HepG2 (cell line): ENCODE results near the gene PLEKHG4B. TPM values are rescaled to one million over a fixed set of nuclear protein-coding genes. Genes with fewer than 3 reads are reported as not detected.

Source experiments
- ATAC-seq: fragments of 200-7000 bp; cut with Tn5 transposase; 3 replicates; pipeline ENCODE4 v1.9.1; 2020; ENCODE audit warnings: mild to moderate bottlenecking, moderate library complexity
- BruUV-seq: library from RNA; stranded (reverse); fragments of 400-500 nt; replicated peaks from 2 replicates; lab custom pipeline; 2021; lab: Mats Ljungman, UMichigan
- CTCF ChIA-PET: fragments of 300-600 bp; formaldehyde crosslinking; extraction: SDS; loops from one replicate; lab custom pipeline; 2021; ENCODE audit warnings: low total read pairs, inconsistent platforms, low intra/inter-chr PET ratio; lab: Yijun Ruan, JAX
- POLR2A ChIA-PET: fragments of 350-600 bp; sonication (Branson Sonifier 250); formaldehyde crosslinking; loops from one replicate; lab custom pipeline; 2020; ENCODE audit warnings: antibody characterized with exemption, inconsistent platforms; lab: Yijun Ruan, JAX
- DNase-seq: peaks from one replicate; pipeline ENCODE4 v3.0.0-alpha.2; 2015; ENCODE audit warnings: low spot score
- FAIRE-seq: peaks from 3 replicates; lab custom pipeline; 2011; peaks lifted over from hg19 to GRCh38; lab: Jason Lieb, UNC
- H2AFZ ChIP-seq: one replicate; pipeline ENCODE4 v1.6.1; 2011; ENCODE audit warnings: low read length, inconsistent platforms
- H3K27ac ChIP-seq: fragments of 300-600 bp; 3 replicates; pipeline ENCODE4 v1.8.0; 2011; ENCODE audit warnings: mixed run types, mild to moderate bottlenecking, mixed read lengths, low read length, inconsistent platforms; ENCODE audit not compliant: insufficient read depth; ENCODE audit errors: extremely low read length
- H3K27me3 ChIP-seq, 2 experiments: fragments of 200-600 bp in 1 of 2; 2 replicates in 1 of 2; 3 replicates in 1 of 2; pipeline versions ENCODE4 v1.6.0 to v1.8.0; 2011; ENCODE audit warnings: low read length in 2 of 2, mild to moderate bottlenecking in 2 of 2, moderate library complexity in 2 of 2, inconsistent platforms in 1 of 2; ENCODE audit not compliant: insufficient read depth in 2 of 2, control insufficient read depth in 1 of 2
- H3K36me3 ChIP-seq, 2 experiments: fragments of 200-600 bp in 1 of 2; replicated peaks in 1 of 2; 2 replicates in 1 of 2; 3 replicates in 1 of 2; pipeline versions ENCODE4 v1.5.1 to v1.8.0; 2011; ENCODE audit warnings: low read length in 2 of 2, inconsistent platforms in 1 of 2; ENCODE audit not compliant: insufficient read depth in 2 of 2, control insufficient read depth in 1 of 2
- H3K4me1 ChIP-seq: 2 replicates; pipeline ENCODE4 v1.5.1; 2012; ENCODE audit warnings: low read length, inconsistent platforms; ENCODE audit not compliant: insufficient read depth
- H3K4me2 ChIP-seq: 2 replicates; pipeline ENCODE4 v1.6.0; 2011; ENCODE audit warnings: low read depth, low read length, inconsistent platforms
- H3K4me3 ChIP-seq, 3 experiments: fragments of 200-600 bp in 1 of 3; sonication (generic), shearing (Covaris generic) in 1 of 3; replicated peaks in 1 of 3; 2 replicates each; pipeline ENCODE4 v1.5.1; 2011 to 2016; ENCODE audit warnings: low read length in 3 of 3, inconsistent platforms in 2 of 3, low read depth in 2 of 3, mild to moderate bottlenecking in 2 of 3, control low read depth in 1 of 3, mixed read lengths in 1 of 3; ENCODE audit not compliant: insufficient read depth in 1 of 3
- H3K79me2 ChIP-seq: one replicate; pipeline ENCODE4 v1.6.1; 2011; ENCODE audit warnings: low read length, inconsistent platforms; ENCODE audit not compliant: insufficient read depth
- H3K9ac ChIP-seq: 2 replicates; pipeline ENCODE4 v1.6.0; 2011; ENCODE audit warnings: mild to moderate bottlenecking, low read depth, low read length, inconsistent platforms; ENCODE audit not compliant: insufficient read depth
- H3K9me3 ChIP-seq: 2 replicates; pipeline ENCODE4 v1.5.1; 2012; ENCODE audit warnings: mild to moderate bottlenecking, low read length
- H4K20me1 ChIP-seq: 2 replicates; pipeline ENCODE4 v1.6.0; 2011; ENCODE audit warnings: inconsistent platforms, mild to moderate bottlenecking, low read length, moderate library complexity; ENCODE audit not compliant: insufficient read depth
- GATAD1 ChIP-seq: IDR thresholded peaks from 2 replicates; pipeline ENCODE4 v1.6.1; 2016; ENCODE audit warnings: missing genetic modification reagents, missing compliant biosample characterization
- KIAA2018 ChIP-seq: sonication (generic); formaldehyde crosslinking; IDR thresholded peaks from 2 replicates; pipeline ENCODE4 v1.5.0; 2020; ENCODE audit warnings: mild to moderate bottlenecking, missing genetic modification reagents, borderline replicate concordance
- NFKB2 ChIP-seq: sonication (generic); formaldehyde crosslinking; IDR thresholded peaks from 2 replicates; pipeline ENCODE4 v1.4.0; 2020; ENCODE audit warnings: missing genetic modification reagents, borderline replicate concordance
- TAF15 ChIP-seq: fragments of 200-400 bp; formaldehyde crosslinking; IDR thresholded peaks from one replicate; pipeline ENCODE4 v1.6.1; 2018; ENCODE audit warnings: mild to moderate bottlenecking, low read depth, low read length; ENCODE audit not compliant: poor library complexity, severe bottlenecking
- TCF7L2 ChIP-seq: IDR thresholded peaks from 2 replicates; pipeline ENCODE4 v1.6.1; 2011; ENCODE audit warnings: mild to moderate bottlenecking, low read depth, low read length, moderate library complexity
- ZNF503 ChIP-seq: sonication (generic); formaldehyde crosslinking; IDR thresholded peaks from 2 replicates; pipeline ENCODE4 v1.4.0; 2020; ENCODE audit warnings: missing genetic modification reagents
- ZNF839 ChIP-seq: sonication (generic); formaldehyde crosslinking; IDR thresholded peaks from 2 replicates; pipeline ENCODE4 v1.4.0; 2020; ENCODE audit warnings: missing genetic modification reagents, mild to moderate bottlenecking, borderline replicate concordance
- WGBS: methylation state at CpG from one replicate; pipeline ENCODE4 v1.1.6; 2017; ENCODE audit warnings: low lambda C conversion rate; 5-methylcytosine and 5-hydroxymethylcytosine counted together
- in situ Hi-C: cut with HindIII; loops from 2 replicates; pipeline ENCODE4 v1.10.0; 2017; ENCODE audit warnings: low pct_unique_long_range_greater_than_20kb; ENCODE audit not compliant: extremely low pct_ligation_motif_present
- intact Hi-C: fragments of 100-400 bp; cut with micrococcal nuclease; formaldehyde crosslinking; loops from one replicate; pipeline ENCODE4 v1.10.0; 2022; ENCODE audit not compliant: unreplicated experiment
- polyA plus RNA-seq, 8 experiments: library from polyadenylated mRNA; depleted of rRNA in 3 of 8; stranded (reverse) in 7 of 8; unstranded in 1 of 8; fragments of >200 nt; fragmentation: Illumina TruSeq in 4 of 8; extraction: Trizol in 4 of 8; gene quantifications; 2 replicates each; pipeline versions ENCODE4 v1.2.1 to v1.2.3, GENCODE V29; 2011 to 2016; ENCODE audit warnings: low read depth in 4 of 8, missing spikeins in 1 of 8, mixed read lengths in 1 of 8; ENCODE audit not compliant: insufficient read depth in 1 of 8
- total RNA-seq, 5 experiments: library from RNA; depleted of rRNA; stranded (reverse); fragments of >200 nt; fragmentation: Illumina TruSeq; extraction: Trizol; gene quantifications; 2 replicates each; pipeline ENCODE4 v1.2.3, GENCODE V29; 2016; ENCODE audit warnings: low read depth in 1 of 5

PLEKHG4B gene
- total and polyA plus RNA-seq, 2 of the 13 experiments (the other 11 are each of a cell fraction or from before 2014, with no cell fraction given), result 0.09 TPM; not detected in 1

- Histone ChIP-seq H4K20me1 (no peaks in the 10 kb centered on the region), H2AFZ (no peak overlapping the region), H3K36me3 (no peaks in the 10 kb centered on the region), H3K9ac (no peak overlapping the region), H3K27ac (no peak overlapping the region), H3K4me1 (no peaks in the 10 kb centered on the region), H3K79me2 (no peaks in the 10 kb centered on the region), H3K4me2 (no peak overlapping the region), H3K9me3 (peaks cover 15% of the 10 kb centered on the region; the same call in 1 of the 2 replicates), H3K27me3 (no peaks in the 10 kb centered on the region; a peak in 1 of 5 replicates), H3K4me3 (no peak overlapping the region)
- ChIA-PET CTCF (no interaction called here), POLR2A (no interaction called here)
- no TSS peak for BruUV-seq
- in situ Hi-C loops, result no loop called here
- intact Hi-C loops, result no loop called here
- ATAC-seq (no peak), FAIRE-seq (no peak), DNase-seq (no peak)
- TF ChIP-seq NFKB2 (no peak), ZNF839 (CRISPR knock-in tag) (no peak), TCF7L2 (no peak), GATAD1 (CRISPR knock-in tag) (no peak)
- WGBS, result 43% methylated on average over 4 of the region's 7 CpGs
Observed at GRCh38 chr5:126806-127205, 34.8 kb downstream of the PLEKHG4B start.

GRCh38 chr5:127886-128285 is 35.9 kb downstream of the PLEKHG4B start:
- H3K9me3 ChIP-seq, result peaks cover 14% of the 10 kb centered on the region; the same call in 1 of the 2 replicates
- no peaks in the 10 kb centered on the region for H4K20me1 ChIP-seq
- DNase-seq (no peak), ATAC-seq (no peak), FAIRE-seq (no peak)
- ChIA-PET CTCF (no interaction called here), POLR2A (no interaction called here)
- no peak overlapping the region for H3K9ac ChIP-seq
- no peaks in the 10 kb centered on the region; a peak in 1 of 5 replicates for H3K27me3 ChIP-seq
- H3K4me2 ChIP-seq, result no peak overlapping the region
- in situ Hi-C loops (no loop called here), intact Hi-C loops (no loop called here)
- no peaks in the 10 kb centered on the region for H3K36me3 ChIP-seq
- no peaks in the 10 kb centered on the region for H3K4me1 ChIP-seq
- no peaks in the 10 kb centered on the region for H3K79me2 ChIP-seq
- 2% methylated on average over 2 of the region's 2 CpGs for WGBS
- no peak overlapping the region for H3K4me3 ChIP-seq
- no TSS peak for BruUV-seq
- H3K27ac ChIP-seq, result no peak overlapping the region
- H2AFZ ChIP-seq, result no peak overlapping the region
- TF ChIP-seq NFKB2, result no peak
- TF ChIP-seq TAF15, result no peak
- TF ChIP-seq ZNF503 (CRISPR knock-in tag), result no peak
- TF ChIP-seq KIAA2018 (CRISPR knock-in tag), result no peak
